Measurements from ENCODE around the gene GRIA1. TPM values are rescaled to one million over a fixed set of nuclear protein-coding genes. Genes with fewer than 3 reads are reported as not detected.

GRIA1 gene
- total RNA-seq, 1 experiment from 2014 or later = not detected

DNA sequence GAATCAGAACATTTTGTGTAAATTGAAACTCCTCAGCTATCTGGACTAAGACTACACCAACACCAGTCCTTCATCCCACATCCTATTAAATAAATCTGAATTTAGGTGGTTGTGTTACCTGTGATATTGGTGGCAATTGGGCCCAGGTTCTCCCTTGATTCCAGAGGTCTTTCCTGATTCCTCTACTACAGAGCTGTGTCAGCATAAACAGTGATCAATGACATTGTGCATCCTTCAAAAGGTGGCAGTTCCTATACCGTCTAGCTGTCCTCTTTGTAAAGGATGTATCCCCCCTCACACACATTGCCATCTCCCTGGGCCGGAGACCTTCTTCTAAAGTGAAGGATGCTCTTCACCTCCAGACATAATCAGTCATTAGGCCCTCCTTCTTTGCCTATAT is 309.0 kb downstream of the GRIA1 start:
- BruUV-seq (replicated peaks) = no TSS peak
- in situ Hi-C loops (cut with HindIII; ENCODE audit: low pct_unique_long_range_greater_than_20kb, low sequenced_read_pairs) = no loop called here
- Histone ChIP-seq H3K4me3 (ENCODE audit: low read depth in 2 of 2, low read length in 2 of 2) (no peak overlapping the region), H3K27me3 (ENCODE audit: control insufficient read depth, insufficient read depth, low read length) (no peaks in the 10 kb centered on the region), H3K9me3 (ENCODE audit: control insufficient read depth, insufficient read depth, low read depth, low read length) (no peaks in the 10 kb centered on the region), H3K27ac (ENCODE audit: low read length) (no peak overlapping the region), H3K36me3 (ENCODE audit: control insufficient read depth, insufficient read depth, low read length) (no peaks in the 10 kb centered on the region), H3K4me1 (ENCODE audit: control insufficient read depth, insufficient read depth, low read length) (no peaks in the 10 kb centered on the region)
- no peak for DNase-seq (ENCODE audit: low read depth, low spot score)
- TF ChIP-seq, protein P1, sequence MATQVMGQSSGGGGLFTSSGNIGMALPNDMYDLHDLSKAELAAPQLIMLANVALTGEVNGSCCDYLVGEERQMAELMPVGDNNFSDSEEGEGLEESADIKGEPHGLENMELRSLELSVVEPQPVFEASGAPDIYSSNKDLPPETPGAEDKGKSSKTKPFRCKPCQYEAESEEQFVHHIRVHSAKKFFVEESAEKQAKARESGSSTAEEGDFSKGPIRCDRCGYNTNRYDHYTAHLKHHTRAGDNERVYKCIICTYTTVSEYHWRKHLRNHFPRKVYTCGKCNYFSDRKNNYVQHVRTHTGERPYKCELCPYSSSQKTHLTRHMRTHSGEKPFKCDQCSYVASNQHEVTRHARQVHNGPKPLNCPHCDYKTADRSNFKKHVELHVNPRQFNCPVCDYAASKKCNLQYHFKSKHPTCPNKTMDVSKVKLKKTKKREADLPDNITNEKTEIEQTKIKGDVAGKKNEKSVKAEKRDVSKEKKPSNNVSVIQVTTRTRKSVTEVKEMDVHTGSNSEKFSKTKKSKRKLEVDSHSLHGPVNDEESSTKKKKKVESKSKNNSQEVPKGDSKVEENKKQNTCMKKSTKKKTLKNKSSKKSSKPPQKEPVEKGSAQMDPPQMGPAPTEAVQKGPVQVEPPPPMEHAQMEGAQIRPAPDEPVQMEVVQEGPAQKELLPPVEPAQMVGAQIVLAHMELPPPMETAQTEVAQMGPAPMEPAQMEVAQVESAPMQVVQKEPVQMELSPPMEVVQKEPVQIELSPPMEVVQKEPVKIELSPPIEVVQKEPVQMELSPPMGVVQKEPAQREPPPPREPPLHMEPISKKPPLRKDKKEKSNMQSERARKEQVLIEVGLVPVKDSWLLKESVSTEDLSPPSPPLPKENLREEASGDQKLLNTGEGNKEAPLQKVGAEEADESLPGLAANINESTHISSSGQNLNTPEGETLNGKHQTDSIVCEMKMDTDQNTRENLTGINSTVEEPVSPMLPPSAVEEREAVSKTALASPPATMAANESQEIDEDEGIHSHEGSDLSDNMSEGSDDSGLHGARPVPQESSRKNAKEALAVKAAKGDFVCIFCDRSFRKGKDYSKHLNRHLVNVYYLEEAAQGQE (IDR thresholded peaks at IDR 0.05; ENCODE audit: insufficient read depth in 1 of 2, low read depth in 2 of 2, low read length in 1 of 2) = no peak
- no peak for TF ChIP-seq SIN3A (IDR thresholded peaks at IDR 0.05; ENCODE audit: borderline replicate concordance, insufficient read depth, low read depth, low read length)
- TF ChIP-seq, protein P2, sequence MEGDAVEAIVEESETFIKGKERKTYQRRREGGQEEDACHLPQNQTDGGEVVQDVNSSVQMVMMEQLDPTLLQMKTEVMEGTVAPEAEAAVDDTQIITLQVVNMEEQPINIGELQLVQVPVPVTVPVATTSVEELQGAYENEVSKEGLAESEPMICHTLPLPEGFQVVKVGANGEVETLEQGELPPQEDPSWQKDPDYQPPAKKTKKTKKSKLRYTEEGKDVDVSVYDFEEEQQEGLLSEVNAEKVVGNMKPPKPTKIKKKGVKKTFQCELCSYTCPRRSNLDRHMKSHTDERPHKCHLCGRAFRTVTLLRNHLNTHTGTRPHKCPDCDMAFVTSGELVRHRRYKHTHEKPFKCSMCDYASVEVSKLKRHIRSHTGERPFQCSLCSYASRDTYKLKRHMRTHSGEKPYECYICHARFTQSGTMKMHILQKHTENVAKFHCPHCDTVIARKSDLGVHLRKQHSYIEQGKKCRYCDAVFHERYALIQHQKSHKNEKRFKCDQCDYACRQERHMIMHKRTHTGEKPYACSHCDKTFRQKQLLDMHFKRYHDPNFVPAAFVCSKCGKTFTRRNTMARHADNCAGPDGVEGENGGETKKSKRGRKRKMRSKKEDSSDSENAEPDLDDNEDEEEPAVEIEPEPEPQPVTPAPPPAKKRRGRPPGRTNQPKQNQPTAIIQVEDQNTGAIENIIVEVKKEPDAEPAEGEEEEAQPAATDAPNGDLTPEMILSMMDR (IDR thresholded peaks at IDR 0.05) = no peak
- no peak for ATAC-seq
- POLR2A ChIA-PET = no interaction called here
- CTCF ChIA-PET = no interaction called here
- intact Hi-C loops (cut with micrococcal nuclease; ENCODE audit: unreplicated experiment) = no loop called here

DNA sequence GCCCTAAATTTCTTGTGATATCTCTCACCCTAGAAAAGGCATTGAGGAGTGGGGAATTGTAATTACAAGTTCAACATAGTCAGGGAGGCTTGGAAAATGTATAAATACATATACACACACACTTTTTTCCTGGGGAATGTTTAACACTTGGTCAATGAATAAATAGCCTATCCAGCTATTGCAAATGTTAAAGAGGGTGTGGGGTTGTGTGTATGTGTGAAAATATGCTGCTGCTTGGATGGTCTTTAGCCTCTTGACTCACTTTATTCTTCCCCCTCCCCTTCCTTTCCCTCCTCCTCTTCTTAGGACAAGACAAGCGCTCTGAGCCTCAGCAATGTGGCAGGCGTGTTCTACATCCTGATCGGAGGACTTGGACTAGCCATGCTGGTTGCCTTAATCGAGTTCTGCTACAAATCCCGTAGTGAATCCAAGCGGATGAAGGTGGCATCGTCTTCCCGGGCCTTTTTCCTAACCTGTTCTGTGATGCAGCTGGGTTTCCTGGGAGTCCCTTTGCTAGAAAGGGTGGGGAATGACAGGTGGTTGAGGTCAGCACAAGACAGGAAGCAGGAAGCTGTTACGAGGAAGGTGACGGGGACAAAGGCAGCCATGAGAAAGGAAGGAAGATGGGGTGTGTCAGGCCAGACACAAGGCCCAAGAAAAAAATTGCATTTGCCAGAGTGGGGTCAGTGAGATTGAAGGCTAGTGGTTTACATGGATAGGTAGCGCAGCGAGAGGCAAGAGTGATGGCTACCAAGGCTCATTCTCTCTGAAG is 311.8 kb downstream of the GRIA1 start:
- ATAC-seq (no peak), DNase-seq (ENCODE audit: low read depth, low spot score) (no peak)
- no TSS peak for BruUV-seq (replicated peaks)
- in situ Hi-C loops (cut with HindIII; ENCODE audit: low pct_unique_long_range_greater_than_20kb, low sequenced_read_pairs) = no loop called here
- ChIA-PET POLR2A (interaction anchor here (0.7 kb wide), 1 partner anchor 1482 kb away, joined by 3 read pairs; no protein-coding TSS in a partner anchor), CTCF (no interaction called here)
- intact Hi-C loops (cut with micrococcal nuclease; ENCODE audit: unreplicated experiment) = no loop called here
- Histone ChIP-seq H3K27ac (ENCODE audit: low read length) (no peak overlapping the region), H3K27me3 (ENCODE audit: control insufficient read depth, insufficient read depth, low read length) (no peaks in the 10 kb centered on the region), H3K36me3 (ENCODE audit: control insufficient read depth, insufficient read depth, low read length) (no peaks in the 10 kb centered on the region), H3K4me1 (ENCODE audit: control insufficient read depth, insufficient read depth, low read length) (no peaks in the 10 kb centered on the region), H3K4me3 (ENCODE audit: low read depth in 2 of 2, low read length in 2 of 2) (no peak overlapping the region), H3K9me3 (ENCODE audit: control insufficient read depth, insufficient read depth, low read depth, low read length) (no peaks in the 10 kb centered on the region)
- TF ChIP-seq POLR2AphosphoS5 (IDR thresholded peaks at IDR 0.05; ENCODE audit: low read depth, low read length) (no peak), TCF7L2 (IDR thresholded peaks at IDR 0.05; ENCODE audit: low read depth, low read length) (no peak), SIN3A (IDR thresholded peaks at IDR 0.05; ENCODE audit: borderline replicate concordance, insufficient read depth, low read depth, low read length) (no peak)
- TF ChIP-seq, protein P1 (IDR thresholded peaks at IDR 0.05; ENCODE audit: insufficient read depth in 1 of 2, low read depth in 2 of 2, low read length in 1 of 2) = no peak
- TF ChIP-seq, protein P2 (IDR thresholded peaks at IDR 0.05) = no peak
